SK-N-MC (cell line): ENCODE measurements around the gene SERPIND1.

Experiments
- EZH2 ChIP-seq: fragments of 200-600 bp; sonication (generic); IDR thresholded peaks from one replicate; pipeline ENCODE4 v1.6.1; 2017; ENCODE audit warnings: antibody characterized with exemption
- POLR2AphosphoS5 ChIP-seq: IDR thresholded peaks from 2 replicates; pipeline ENCODE4 v1.6.1; 2012; ENCODE audit warnings: mild to moderate bottlenecking, low read depth, low read length, borderline replicate concordance

DNA sequence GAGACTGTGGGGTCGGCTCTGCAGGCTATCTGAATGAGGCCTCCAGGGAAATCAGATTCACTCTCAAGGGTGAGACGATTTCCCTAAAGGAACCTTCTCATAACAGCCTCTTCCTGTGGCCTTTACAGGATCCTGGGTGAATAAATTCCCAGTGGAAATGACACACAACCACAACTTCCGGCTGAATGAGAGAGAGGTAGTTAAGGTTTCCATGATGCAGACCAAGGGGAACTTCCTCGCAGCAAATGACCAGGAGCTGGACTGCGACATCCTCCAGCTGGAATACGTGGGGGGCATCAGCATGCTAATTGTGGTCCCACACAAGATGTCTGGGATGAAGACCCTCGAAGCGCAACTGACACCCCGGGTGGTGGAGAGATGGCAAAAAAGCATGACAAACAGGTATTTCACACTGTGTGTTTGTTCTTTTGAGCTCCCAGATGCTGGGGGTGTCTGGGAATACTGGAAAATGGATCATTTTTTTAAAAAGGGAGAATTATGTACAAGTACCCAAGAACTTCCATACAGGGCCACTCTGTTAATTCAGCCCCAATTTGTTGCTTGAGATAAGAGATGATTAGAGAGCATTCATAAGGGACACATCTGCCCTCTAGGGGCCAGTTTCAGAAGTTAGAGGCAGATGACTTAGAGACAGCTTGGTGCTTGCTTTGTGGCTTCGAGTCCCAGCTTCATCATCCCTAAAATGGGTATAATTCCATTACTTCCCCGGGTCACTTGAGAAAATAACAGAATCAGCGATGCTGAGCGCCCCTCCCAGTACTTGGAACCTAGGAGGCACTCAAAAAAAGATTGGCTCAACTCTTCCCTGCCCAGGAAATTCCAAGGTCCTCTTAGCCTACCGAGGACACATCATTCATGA is 10.2 kb downstream of the SERPIND1 start:
- TF ChIP-seq EZH2 (no peak), POLR2AphosphoS5 (no peak)
